ENCODE measurements around the gene SCRT2.

The SCRT2 gene

DNA sequence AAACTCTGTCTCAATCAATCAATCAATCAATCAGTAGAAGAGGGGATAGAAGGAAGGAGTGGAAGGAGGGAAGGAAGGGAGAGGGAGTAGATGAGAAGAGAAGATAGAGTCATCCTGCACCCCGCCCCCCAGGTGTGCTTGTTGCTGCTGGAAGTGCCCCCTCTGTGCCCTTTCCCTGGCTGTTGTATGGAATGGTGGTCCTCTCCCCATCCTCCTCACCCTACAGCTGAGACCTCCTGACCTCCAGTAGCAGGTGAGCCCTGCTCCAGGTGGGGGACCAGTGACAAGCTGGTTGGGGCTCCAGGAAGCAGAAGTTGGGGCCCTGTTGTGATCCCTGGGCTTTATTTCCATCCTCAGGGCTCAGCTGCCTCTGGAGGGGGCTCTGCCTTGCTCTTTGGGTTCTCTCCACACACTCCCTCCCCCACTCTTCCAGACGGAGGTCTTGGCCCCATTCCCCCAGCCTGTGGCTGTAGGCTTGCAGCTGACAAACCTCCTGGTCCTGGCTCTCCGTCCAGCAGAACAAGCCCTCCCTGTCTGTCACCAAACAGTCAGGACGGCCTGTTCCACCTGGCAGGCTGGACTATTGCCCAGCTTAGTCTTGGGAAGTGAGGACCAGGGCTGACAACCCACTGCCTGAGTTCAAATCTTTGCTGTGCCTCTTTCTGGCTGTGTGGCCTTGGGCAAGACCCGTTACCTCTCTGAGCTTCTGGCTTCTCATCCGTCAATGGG is 26.0 kb upstream of the SCRT2 start:
- H3K27me3 ChIP-seq (ENCODE audit: insufficient read depth, poor library complexity, severe bottlenecking) = no peaks in the 10 kb centered on the region
- H3K4me3 ChIP-seq (replicated peaks; ENCODE audit: insufficient read depth, low read length) = no peak overlapping the region
- TF ChIP-seq, protein P1, sequence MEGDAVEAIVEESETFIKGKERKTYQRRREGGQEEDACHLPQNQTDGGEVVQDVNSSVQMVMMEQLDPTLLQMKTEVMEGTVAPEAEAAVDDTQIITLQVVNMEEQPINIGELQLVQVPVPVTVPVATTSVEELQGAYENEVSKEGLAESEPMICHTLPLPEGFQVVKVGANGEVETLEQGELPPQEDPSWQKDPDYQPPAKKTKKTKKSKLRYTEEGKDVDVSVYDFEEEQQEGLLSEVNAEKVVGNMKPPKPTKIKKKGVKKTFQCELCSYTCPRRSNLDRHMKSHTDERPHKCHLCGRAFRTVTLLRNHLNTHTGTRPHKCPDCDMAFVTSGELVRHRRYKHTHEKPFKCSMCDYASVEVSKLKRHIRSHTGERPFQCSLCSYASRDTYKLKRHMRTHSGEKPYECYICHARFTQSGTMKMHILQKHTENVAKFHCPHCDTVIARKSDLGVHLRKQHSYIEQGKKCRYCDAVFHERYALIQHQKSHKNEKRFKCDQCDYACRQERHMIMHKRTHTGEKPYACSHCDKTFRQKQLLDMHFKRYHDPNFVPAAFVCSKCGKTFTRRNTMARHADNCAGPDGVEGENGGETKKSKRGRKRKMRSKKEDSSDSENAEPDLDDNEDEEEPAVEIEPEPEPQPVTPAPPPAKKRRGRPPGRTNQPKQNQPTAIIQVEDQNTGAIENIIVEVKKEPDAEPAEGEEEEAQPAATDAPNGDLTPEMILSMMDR (IDR thresholded peaks at IDR 0.05; ENCODE audit: insufficient read depth, low read length) = no peak
- TF ChIP-seq GABPA (IDR thresholded peaks at IDR 0.05; ENCODE audit: low read depth) = no peak
- TF ChIP-seq POLR2AphosphoS5 (IDR thresholded peaks at IDR 0.05; ENCODE audit: low read depth) = no peak
- TF ChIP-seq SPI1 (IDR thresholded peaks at IDR 0.05; ENCODE audit: borderline replicate concordance, low read depth) = no peak
- TF ChIP-seq, protein P2, sequence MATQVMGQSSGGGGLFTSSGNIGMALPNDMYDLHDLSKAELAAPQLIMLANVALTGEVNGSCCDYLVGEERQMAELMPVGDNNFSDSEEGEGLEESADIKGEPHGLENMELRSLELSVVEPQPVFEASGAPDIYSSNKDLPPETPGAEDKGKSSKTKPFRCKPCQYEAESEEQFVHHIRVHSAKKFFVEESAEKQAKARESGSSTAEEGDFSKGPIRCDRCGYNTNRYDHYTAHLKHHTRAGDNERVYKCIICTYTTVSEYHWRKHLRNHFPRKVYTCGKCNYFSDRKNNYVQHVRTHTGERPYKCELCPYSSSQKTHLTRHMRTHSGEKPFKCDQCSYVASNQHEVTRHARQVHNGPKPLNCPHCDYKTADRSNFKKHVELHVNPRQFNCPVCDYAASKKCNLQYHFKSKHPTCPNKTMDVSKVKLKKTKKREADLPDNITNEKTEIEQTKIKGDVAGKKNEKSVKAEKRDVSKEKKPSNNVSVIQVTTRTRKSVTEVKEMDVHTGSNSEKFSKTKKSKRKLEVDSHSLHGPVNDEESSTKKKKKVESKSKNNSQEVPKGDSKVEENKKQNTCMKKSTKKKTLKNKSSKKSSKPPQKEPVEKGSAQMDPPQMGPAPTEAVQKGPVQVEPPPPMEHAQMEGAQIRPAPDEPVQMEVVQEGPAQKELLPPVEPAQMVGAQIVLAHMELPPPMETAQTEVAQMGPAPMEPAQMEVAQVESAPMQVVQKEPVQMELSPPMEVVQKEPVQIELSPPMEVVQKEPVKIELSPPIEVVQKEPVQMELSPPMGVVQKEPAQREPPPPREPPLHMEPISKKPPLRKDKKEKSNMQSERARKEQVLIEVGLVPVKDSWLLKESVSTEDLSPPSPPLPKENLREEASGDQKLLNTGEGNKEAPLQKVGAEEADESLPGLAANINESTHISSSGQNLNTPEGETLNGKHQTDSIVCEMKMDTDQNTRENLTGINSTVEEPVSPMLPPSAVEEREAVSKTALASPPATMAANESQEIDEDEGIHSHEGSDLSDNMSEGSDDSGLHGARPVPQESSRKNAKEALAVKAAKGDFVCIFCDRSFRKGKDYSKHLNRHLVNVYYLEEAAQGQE (IDR thresholded peaks at IDR 0.05; ENCODE audit: insufficient replicate concordance, low read depth) = no peak
- DNase-seq (ENCODE audit: low read depth in 1 of 2, low spot score in 1 of 2) = no peak
- H3K27ac ChIP-seq (replicated peaks) = no peak overlapping the region

DNA sequence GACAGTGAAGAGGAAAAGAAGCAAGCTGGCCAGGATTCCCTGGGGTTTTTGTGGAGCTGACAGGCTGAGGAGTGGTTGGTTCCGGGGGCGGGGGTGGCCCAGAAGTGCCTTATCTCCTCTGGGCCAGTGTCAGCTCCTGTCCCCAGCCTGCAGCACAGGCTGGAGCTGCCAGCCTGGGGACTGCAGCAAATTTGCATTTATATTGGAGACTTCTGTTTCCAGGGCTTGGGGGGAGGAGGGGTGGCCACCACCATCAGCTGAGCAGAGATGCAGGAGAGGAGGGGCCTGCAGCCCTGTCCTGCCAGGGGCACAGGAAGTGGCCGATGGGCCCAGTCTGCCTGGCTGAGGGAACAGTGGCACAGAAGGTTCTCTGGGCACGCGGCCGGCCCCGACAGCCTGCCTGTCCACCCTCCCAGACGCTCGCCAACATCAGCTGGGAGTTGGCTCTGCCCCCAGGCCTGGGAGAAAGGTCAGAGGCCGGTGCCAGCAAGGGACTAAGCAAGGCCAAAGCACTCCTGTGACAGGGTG is 24.3 kb upstream of the SCRT2 start:
- H3K27me3 ChIP-seq (ENCODE audit: insufficient read depth, poor library complexity, severe bottlenecking) = no peaks in the 10 kb centered on the region
- no peak for DNase-seq (ENCODE audit: low read depth in 1 of 2, low spot score in 1 of 2)
- TF ChIP-seq POLR2AphosphoS5 (IDR thresholded peaks at IDR 0.05; ENCODE audit: low read depth) = no peak
- no peak for TF ChIP-seq GABPA (IDR thresholded peaks at IDR 0.05; ENCODE audit: low read depth)
- TF ChIP-seq, protein P2 (IDR thresholded peaks at IDR 0.05; ENCODE audit: insufficient replicate concordance, low read depth) = no peak
- TF ChIP-seq, protein P1 (IDR thresholded peaks at IDR 0.05; ENCODE audit: insufficient read depth, low read length) = no peak
- TF ChIP-seq SPI1 (IDR thresholded peaks at IDR 0.05; ENCODE audit: borderline replicate concordance, low read depth) = no peak
- H3K27ac ChIP-seq (replicated peaks) = no peak overlapping the region
- no peak overlapping the region for H3K4me3 ChIP-seq (replicated peaks; ENCODE audit: insufficient read depth, low read length)

DNA sequence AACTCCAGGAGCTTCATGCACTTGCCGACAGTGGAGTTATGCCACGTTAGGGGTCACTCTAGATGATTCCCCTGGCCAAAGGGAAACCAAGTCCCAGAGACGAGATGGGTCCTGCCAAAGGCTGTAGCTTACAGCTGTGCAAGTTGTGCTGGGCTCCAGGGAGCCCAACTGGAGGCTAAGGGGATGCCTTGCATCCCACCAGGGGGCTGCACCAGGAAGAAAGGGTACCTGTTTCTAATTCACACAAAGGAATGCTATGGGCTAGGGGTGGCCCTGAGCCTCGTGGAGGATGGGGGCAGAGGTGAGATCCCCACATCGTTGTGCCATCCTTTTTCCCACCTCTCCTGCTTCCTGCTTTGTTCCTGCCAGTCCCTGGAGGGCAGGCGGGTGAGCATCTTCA is 23.7 kb upstream of the SCRT2 start:
- TF ChIP-seq, protein P1 (IDR thresholded peaks at IDR 0.05; ENCODE audit: insufficient read depth, low read length) = no peak
- no peak for TF ChIP-seq POLR2AphosphoS5 (IDR thresholded peaks at IDR 0.05; ENCODE audit: low read depth)
- no peak for TF ChIP-seq SPI1 (IDR thresholded peaks at IDR 0.05; ENCODE audit: borderline replicate concordance, low read depth)
- no peak for TF ChIP-seq GABPA (IDR thresholded peaks at IDR 0.05; ENCODE audit: low read depth)
- TF ChIP-seq, protein P2 (IDR thresholded peaks at IDR 0.05; ENCODE audit: insufficient replicate concordance, low read depth) = no peak

More for the DNA sequence above, 23.7 kb upstream of the SCRT2 start:
- no peak overlapping the region for H3K4me3 ChIP-seq (replicated peaks; ENCODE audit: insufficient read depth, low read length)
- no peak overlapping the region for H3K27ac ChIP-seq (replicated peaks)
- no peak for DNase-seq (ENCODE audit: low read depth in 1 of 2, low spot score in 1 of 2)
- H3K27me3 ChIP-seq (ENCODE audit: insufficient read depth, poor library complexity, severe bottlenecking) = no peaks in the 10 kb centered on the region

All from HL-60 (cell line).